A549 (cell line): Measurements from ENCODE around the gene TGM3. TPM values are rescaled to one million over a fixed set of nuclear protein-coding genes. Genes with fewer than 3 reads are reported as not detected.

Source experiments
- ATAC-seq, 2 experiments: fragments of 200-7000 bp in 1 of 2; fragments of >200 bp in 1 of 2; cut with Nextera tagmentation in 1 of 2; cut with Tn5 transposase in 1 of 2; 3 replicates each; pipeline versions ENCODE4 v1.8.0 to v1.9.1; 2018 to 2020; ENCODE audit warnings: mild to moderate bottlenecking in 1 of 2, moderate library complexity in 1 of 2
- CTCF ChIA-PET: fragments of 300-600 bp; sonication (Branson Sonifier 250); formaldehyde crosslinking; extraction: SDS; loops from one replicate; lab custom pipeline; 2021; ENCODE audit warnings: antibody characterized with exemption, inconsistent platforms; lab: Yijun Ruan, JAX
- POLR2A ChIA-PET: fragments of 350-600 bp; formaldehyde crosslinking; extraction: SDS; loops from one replicate; lab custom pipeline; 2021; ENCODE audit warnings: antibody characterized with exemption, inconsistent platforms; lab: Yijun Ruan, JAX
- DNase-seq, 2 experiments: peaks; one replicate each; pipeline versions ENCODE4 v3.0.0 to v3.0.0-alpha.2; 2011 to 2016; ENCODE audit warnings: low read depth in 1 of 2, low spot score in 1 of 2
- FAIRE-seq: peaks from 2 replicates; lab custom pipeline; 2011; peaks lifted over from hg19 to GRCh38; lab: Jason Lieb, UNC
- H3K27ac ChIP-seq, 2 experiments: fragments of >200 bp; sonication (Bioruptor Twin); formaldehyde crosslinking; 3 replicates each; pipeline ENCODE4 v1.5.1; 2016 to 2017
- H3K4me1 ChIP-seq: fragments of >200 bp; sonication (Bioruptor Twin); formaldehyde crosslinking; 3 replicates; pipeline ENCODE4 v1.6.1; 2016
- H3K4me2 ChIP-seq: fragments of >200 bp; sonication (Bioruptor Twin); formaldehyde crosslinking; 3 replicates; pipeline ENCODE4 v1.6.1; 2016
- H3K4me3 ChIP-seq: fragments of >200 bp; sonication (Bioruptor Twin); formaldehyde crosslinking; 3 replicates; pipeline ENCODE4 v1.5.1; 2016
- H3K9me3 ChIP-seq: fragments of >200 bp; sonication (Bioruptor Twin); formaldehyde crosslinking; 3 replicates; pipeline ENCODE4 v1.6.1; 2016
- BHLHE40 ChIP-seq: IDR thresholded peaks from 2 replicates; pipeline ENCODE4 v1.6.1; 2012; ENCODE audit warnings: low read depth, low read length, inconsistent platforms
- CBX8 ChIP-seq: fragments of 200-600 bp; sonication (generic); IDR thresholded peaks from 2 replicates; pipeline ENCODE4 v1.6.1; 2016
- CEBPB ChIP-seq, 2 experiments: fragments of >200 bp in 1 of 2; sonication (Bioruptor Twin) in 1 of 2; formaldehyde crosslinking in 1 of 2; IDR thresholded peaks; 2 replicates each; pipeline ENCODE4 v1.6.1; 2012 to 2016
- FOXS1 ChIP-seq: fragments of 250-450 bp; sonication (Bioruptor Pico); IDR thresholded peaks from 2 replicates; pipeline ENCODE4 v1.5.0; 2020; ENCODE audit warnings: mild to moderate bottlenecking, moderate library complexity
- GATA3 ChIP-seq: IDR thresholded peaks from 2 replicates; pipeline ENCODE4 v1.6.1; 2012; ENCODE audit warnings: borderline replicate concordance
- HDAC2 ChIP-seq: fragments of 200-600 bp; sonication (generic); IDR thresholded peaks from 2 replicates; pipeline ENCODE4 v1.6.1; 2016
- HOXA7 ChIP-seq: fragments of 250-450 bp; sonication (Bioruptor Pico); IDR thresholded peaks from 2 replicates; pipeline ENCODE4 v1.5.0; 2020; ENCODE audit warnings: mild to moderate bottlenecking, moderate library complexity
- JUN ChIP-seq, 2 experiments: fragments of >200 bp; sonication (Bioruptor Twin); formaldehyde crosslinking; IDR thresholded peaks; 2 replicates in 1 of 2; 3 replicates in 1 of 2; pipeline ENCODE4 v1.6.1; 2016 to 2017
- MAFK ChIP-seq: fragments of 450-650 bp; IDR thresholded peaks from 2 replicates; pipeline ENCODE4 v1.6.1; 2014; ENCODE audit not compliant: partially characterized antibody
- MYC ChIP-seq: IDR thresholded peaks from 2 replicates; pipeline ENCODE4 v1.6.1; 2012; ENCODE audit warnings: mild to moderate bottlenecking, inconsistent platforms, low read length, improper control_type of control experiment, borderline replicate concordance
- NR3C1 ChIP-seq: fragments of >200 bp; sonication (Bioruptor Twin); formaldehyde crosslinking; IDR thresholded peaks from 3 replicates; pipeline ENCODE4 v1.6.1; 2017
- RARB ChIP-seq: fragments of 250-450 bp; sonication (Bioruptor Pico); IDR thresholded peaks from 2 replicates; pipeline ENCODE4 v1.8.0; 2021; ENCODE audit warnings: mild to moderate bottlenecking, moderate library complexity
- RFX5 ChIP-seq: fragments of 450-650 bp; IDR thresholded peaks from 2 replicates; pipeline ENCODE4 v1.7.1; 2014; ENCODE audit warnings: antibody characterized with exemption, mild to moderate bottlenecking, moderate library complexity
- RNF2 ChIP-seq: fragments of 200-600 bp; sonication (generic); IDR thresholded peaks from 2 replicates; pipeline ENCODE4 v1.6.1; 2016; ENCODE audit warnings: low read depth, mild to moderate bottlenecking, antibody characterized with exemption, moderate library complexity, borderline replicate concordance
- SREBF2 ChIP-seq: fragments of 450-650 bp; IDR thresholded peaks from 2 replicates; pipeline ENCODE4 v1.6.1; 2014; ENCODE audit warnings: mild to moderate bottlenecking, moderate library complexity
- ZFP36 ChIP-seq: fragments of 450-650 bp; IDR thresholded peaks from 2 replicates; pipeline ENCODE4 v1.6.1; 2014; ENCODE audit warnings: borderline replicate concordance; ENCODE audit not compliant: partially characterized antibody
- WGBS: methylation state at CpG from one replicate; pipeline ENCODE4 v1.1.6; 2017; ENCODE audit errors: missing lambda C conversion rate; 5-methylcytosine and 5-hydroxymethylcytosine counted together
- polyA plus RNA-seq, 4 experiments: library from polyadenylated mRNA; depleted of rRNA in 3 of 4; stranded (reverse); fragments of >200 nt; fragmentation: RNase III in 1 of 4; extraction: RNeasy Plus Mini Kit Qiagen cat#74134 plus additional on column Dnase treatment in 1 of 4; gene quantifications; 2 replicates in 3 of 4; 3 replicates in 1 of 4; pipeline ENCODE4 v1.2.3, GENCODE V29; 2011 to 2017
- TF ChIP-seq, protein P1 (sequence below): fragments of 250-450 bp; sonication (Bioruptor Pico); IDR thresholded peaks from 2 replicates; pipeline ENCODE4 v1.5.0; 2021; ENCODE audit warnings: mild to moderate bottlenecking, moderate library complexity, borderline replicate concordance

The TGM3 gene
- polyA plus RNA-seq, 2 of the 4 experiments (the other 2 are of a cell fraction) = 0.03 to 0.14 TPM

DNA sequence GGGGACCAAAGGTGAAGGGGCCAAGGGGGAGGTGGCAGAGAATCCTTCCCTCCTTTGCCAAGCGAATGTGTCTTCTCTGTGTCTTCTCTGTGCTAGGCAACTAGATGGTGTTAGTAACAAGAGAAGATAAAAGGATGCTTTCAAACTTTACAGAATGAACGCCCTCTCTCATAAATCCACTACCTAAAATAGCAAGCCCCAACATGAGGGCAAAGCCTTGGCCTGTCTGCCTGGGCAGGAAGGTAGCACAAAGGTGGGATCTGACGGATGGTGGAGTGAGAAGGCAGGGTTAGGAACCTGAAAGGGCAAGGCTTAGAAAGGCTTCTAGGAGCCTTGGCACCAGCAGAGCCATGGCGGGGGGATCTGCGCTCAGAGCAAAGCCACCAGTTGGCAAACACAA, 13.6 kb upstream of the TGM3 start:
- CTCF ChIA-PET = no interaction called here
- POLR2A ChIA-PET = no interaction called here
- peaks cover 4% of the 10 kb centered on the region; the same call in 1 of the 3 replicates for H3K4me1 ChIP-seq
- DNase-seq (no peak), ATAC-seq (no peak), FAIRE-seq (no peak)
- TF ChIP-seq RARB (CRISPR knock-in tag) = no peak
- no peak for TF ChIP-seq NR3C1
- TF ChIP-seq MYC = no peak
- no peak for TF ChIP-seq RFX5
- TF ChIP-seq RNF2 = no peak
- no peak for TF ChIP-seq JUN (IDR thresholded peaks at IDR 0.05)
- no peaks in the 10 kb centered on the region for H3K9me3 ChIP-seq
- no peak overlapping the region for H3K27ac ChIP-seq
- no peak overlapping the region for H3K4me3 ChIP-seq
- H3K4me2 ChIP-seq = no peak overlapping the region
- WGBS = 76% methylated on average over 5 of the region's 5 CpGs

DNA sequence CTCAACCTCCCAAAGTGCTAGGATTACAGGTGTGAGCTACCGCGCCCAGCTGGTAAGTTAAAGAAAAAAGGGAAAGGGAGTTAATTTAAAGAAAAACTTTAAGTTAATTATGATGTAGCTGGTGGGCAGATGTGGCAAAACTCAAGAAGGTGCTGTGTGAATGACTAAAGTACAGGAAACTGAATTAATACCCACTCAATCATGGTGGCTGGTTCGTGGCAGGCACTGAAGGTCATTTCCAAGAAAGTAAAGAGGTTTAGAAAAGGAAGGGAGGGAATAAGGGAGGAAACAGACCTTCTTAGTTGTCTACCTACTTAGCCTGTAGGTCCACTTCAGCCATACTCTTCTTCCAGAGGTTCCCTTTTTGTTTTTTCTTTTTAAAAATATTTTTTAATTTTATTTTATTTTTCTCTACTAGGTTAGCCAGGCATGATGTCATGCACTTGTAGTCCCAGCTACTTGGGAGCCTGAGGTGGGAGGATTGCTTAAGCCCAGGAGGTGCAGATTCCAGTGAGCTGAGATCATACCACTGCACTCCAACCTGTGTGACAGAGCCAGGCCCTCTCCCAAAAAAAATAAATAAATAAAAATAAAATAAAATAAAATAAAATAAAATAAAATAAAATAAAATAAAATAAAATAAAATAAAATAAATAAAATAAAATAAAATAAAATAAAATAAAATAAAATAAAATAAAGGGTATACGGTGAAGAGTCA, 11.9 kb upstream of the TGM3 start:
- DNase-seq = peak in 1 of 2 experiments; percentile 42

DNA sequence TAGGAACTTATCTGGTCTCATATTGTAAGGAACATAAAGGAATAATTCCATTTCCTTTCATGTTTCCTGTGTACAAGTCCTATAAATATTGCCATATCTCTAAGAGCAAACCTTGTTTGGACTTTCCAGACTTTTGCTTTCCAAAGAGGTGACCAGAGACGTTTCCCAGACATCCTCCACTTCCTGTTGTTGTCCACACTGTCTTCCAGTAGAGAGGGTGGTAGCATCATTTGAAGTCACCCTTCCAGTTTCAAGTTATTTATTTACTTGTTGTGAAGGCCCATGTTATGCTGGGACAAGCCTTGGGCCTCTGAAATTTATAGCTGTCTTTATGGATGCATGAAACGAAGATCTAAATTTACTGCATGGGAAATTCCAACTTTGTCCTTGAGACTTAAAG, 10.6 kb upstream of the TGM3 start:
- WGBS = 40% methylated on average over 2 of the region's 2 CpGs
- ATAC-seq = no peak
- H3K9me3 ChIP-seq = no peaks in the 10 kb centered on the region
- no peak overlapping the region for H3K27ac ChIP-seq
- no peak for DNase-seq
- ChIA-PET POLR2A (no interaction called here), CTCF (interaction anchor here (0.7 kb wide), 1 partner anchor 48 kb away, joined by 3 read pairs; no protein-coding TSS in a partner anchor)
- TF ChIP-seq CBX8 = no peak
- no peak for TF ChIP-seq RFX5
- no peak for TF ChIP-seq FOXS1 (CRISPR knock-in tag)
- TF ChIP-seq ZFP36 = no peak
- no peak for TF ChIP-seq GATA3
- TF ChIP-seq, protein P1, sequence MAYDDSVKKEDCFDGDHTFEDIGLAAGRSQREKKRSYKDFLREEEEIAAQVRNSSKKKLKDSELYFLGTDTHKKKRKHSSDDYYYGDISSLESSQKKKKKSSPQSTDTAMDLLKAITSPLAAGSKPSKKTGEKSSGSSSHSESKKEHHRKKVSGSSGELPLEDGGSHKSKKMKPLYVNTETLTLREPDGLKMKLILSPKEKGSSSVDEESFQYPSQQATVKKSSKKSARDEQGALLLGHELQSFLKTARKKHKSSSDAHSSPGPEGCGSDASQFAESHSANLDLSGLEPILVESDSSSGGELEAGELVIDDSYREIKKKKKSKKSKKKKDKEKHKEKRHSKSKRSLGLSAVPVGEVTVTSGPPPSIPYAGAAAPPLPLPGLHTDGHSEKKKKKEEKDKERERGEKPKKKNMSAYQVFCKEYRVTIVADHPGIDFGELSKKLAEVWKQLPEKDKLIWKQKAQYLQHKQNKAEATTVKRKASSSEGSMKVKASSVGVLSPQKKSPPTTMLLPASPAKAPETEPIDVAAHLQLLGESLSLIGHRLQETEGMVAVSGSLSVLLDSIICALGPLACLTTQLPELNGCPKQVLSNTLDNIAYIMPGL (CRISPR knock-in tag) = no peak
- no peak for TF ChIP-seq HDAC2
- no peak for TF ChIP-seq BHLHE40
- H3K4me1 ChIP-seq = peaks cover 4% of the 10 kb centered on the region; the same call in 1 of the 3 replicates
- H3K4me2 ChIP-seq = no peak overlapping the region
- no peak overlapping the region for H3K4me3 ChIP-seq
- FAIRE-seq = no peak

More for the DNA sequence above, 11.9 kb upstream of the TGM3 start:
- CTCF ChIA-PET = interaction anchor here (0.7 to 1.9 kb wide), 3 partner anchors 9 to 76 kb away, joined by 3 to 8 read pairs (median 3); no protein-coding TSS in a partner anchor
- peaks cover 4% of the 10 kb centered on the region; the same call in 1 of the 3 replicates for H3K4me1 ChIP-seq
- H3K9me3 ChIP-seq = no peaks in the 10 kb centered on the region
- 76% methylated on average over 4 of the region's 4 CpGs for WGBS
- POLR2A ChIA-PET = no interaction called here
- ATAC-seq = no peak
- peak overlapping the region; percentile 25; the same call in 1 of the 3 replicates for H3K4me2 ChIP-seq
- no peak for TF ChIP-seq NR3C1
- no peak for TF ChIP-seq SREBF2
- TF ChIP-seq CEBPB (IDR thresholded peaks at IDR 0.05) = 0 out of 4 replicates have a peak, but pooled peaks of 1 of the 2 experiments have one; percentile 43
- TF ChIP-seq, all 56 proteins: peak for 1
- no peak for FAIRE-seq
- Histone ChIP-seq H3K27ac (0 out of 6 replicates have a peak overlapping the region, but pooled peaks of 1 of the 2 experiments have one; percentile 26), H3K4me3 (no peak overlapping the region)

DNA sequence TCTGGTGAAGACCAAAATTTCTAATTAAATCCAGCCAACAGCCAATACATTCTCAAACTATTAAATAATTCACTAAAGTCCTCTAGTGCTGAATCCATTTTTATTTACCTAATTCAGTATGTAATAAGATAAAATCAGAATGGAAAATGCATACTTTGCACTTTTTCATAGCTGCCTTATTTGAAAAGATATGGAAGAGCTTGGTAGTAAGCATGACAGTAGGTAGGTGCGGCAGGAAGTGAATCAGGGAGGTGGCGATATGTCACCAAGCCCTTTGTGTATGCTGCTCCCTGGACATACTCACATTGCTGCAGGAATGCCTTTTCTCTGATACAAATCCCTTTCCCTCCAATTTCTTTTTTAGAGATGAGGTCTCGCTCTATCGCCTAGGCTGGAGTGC, 10.2 kb upstream of the TGM3 start:
- DNase-seq (no peak), FAIRE-seq (no peak), ATAC-seq (no peak)
- TF ChIP-seq HOXA7 (CRISPR knock-in tag) (no peak), MAFK (peak; percentile 92)
- Histone ChIP-seq H3K27ac (no peak overlapping the region), H3K4me1 (peaks cover 4% of the 10 kb centered on the region; the same call in 1 of the 3 replicates), H3K4me2 (no peak overlapping the region), H3K9me3 (no peaks in the 10 kb centered on the region), H3K4me3 (no peak overlapping the region)
- ChIA-PET POLR2A (no interaction called here), CTCF (interaction anchor here (0.7 kb wide), 1 partner anchor 49 kb away, joined by 3 read pairs; no protein-coding TSS in a partner anchor)
- 88% methylated on average over 4 of the region's 4 CpGs for WGBS
